Upper lobe of left lung (tissue), 4 donors: ENCODE measurements around the gene CNIH4.

Source experiments
- EP300 ChIP-seq, 4 donors: sonication (generic); formaldehyde crosslinking; IDR thresholded peaks; one replicate each; pipeline ENCODE4 v1.5.1; 2017; ENCODE audit warnings: antibody characterized with exemption in 4 of 4, control low read depth in 2 of 4
- POLR2A ChIP-seq, 4 donors: fragments of 450-650 bp; IDR thresholded peaks; one replicate each; pipeline ENCODE4 v1.5.1; 2016 to 2017; ENCODE audit warnings: antibody characterized with exemption in 4 of 4, mild to moderate bottlenecking in 2 of 4
- POLR2AphosphoS5 ChIP-seq, 2 donors: sonication (generic); formaldehyde crosslinking; IDR thresholded peaks; one replicate each; pipeline ENCODE4 v1.5.1; 2017; ENCODE audit warnings: antibody characterized with exemption in 2 of 2
- TF ChIP-seq, protein P1 (sequence below), 6 experiments: fragments of 450-650 bp in 4 of 6; fragments of 200-600 bp in 2 of 6; sonication (generic) in 2 of 6; IDR thresholded peaks; one replicate each; pipeline ENCODE4 v1.5.1; 2016 to 2019; ENCODE audit warnings: antibody characterized with exemption in 6 of 6

DNA sequence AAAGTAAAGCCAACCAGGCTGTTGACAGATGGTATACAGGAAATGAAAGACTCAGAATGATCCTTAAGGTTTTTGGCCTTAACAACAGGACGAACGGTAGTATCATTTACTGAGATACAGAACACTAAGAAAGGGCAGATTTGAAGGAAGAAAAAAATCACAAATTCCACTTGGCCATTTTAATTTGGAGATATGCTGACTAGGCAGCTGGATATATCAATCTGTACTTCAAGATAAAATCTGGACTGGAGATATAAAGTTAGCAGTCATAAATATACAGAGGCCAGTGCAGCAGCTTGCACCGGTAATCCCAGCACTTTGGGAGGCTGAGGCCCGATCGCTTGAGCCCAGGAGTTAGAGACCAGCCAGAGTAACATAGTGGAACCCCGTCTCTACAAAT lies 28.0 kb upstream of the CNIH4 start:
- TF ChIP-seq, protein P1, sequence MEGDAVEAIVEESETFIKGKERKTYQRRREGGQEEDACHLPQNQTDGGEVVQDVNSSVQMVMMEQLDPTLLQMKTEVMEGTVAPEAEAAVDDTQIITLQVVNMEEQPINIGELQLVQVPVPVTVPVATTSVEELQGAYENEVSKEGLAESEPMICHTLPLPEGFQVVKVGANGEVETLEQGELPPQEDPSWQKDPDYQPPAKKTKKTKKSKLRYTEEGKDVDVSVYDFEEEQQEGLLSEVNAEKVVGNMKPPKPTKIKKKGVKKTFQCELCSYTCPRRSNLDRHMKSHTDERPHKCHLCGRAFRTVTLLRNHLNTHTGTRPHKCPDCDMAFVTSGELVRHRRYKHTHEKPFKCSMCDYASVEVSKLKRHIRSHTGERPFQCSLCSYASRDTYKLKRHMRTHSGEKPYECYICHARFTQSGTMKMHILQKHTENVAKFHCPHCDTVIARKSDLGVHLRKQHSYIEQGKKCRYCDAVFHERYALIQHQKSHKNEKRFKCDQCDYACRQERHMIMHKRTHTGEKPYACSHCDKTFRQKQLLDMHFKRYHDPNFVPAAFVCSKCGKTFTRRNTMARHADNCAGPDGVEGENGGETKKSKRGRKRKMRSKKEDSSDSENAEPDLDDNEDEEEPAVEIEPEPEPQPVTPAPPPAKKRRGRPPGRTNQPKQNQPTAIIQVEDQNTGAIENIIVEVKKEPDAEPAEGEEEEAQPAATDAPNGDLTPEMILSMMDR (IDR thresholded peaks at IDR 0.05): no peak
- no peak for TF ChIP-seq POLR2A (IDR thresholded peaks at IDR 0.05)
- TF ChIP-seq POLR2AphosphoS5 (IDR thresholded peaks at IDR 0.05): no peak
- TF ChIP-seq EP300 (IDR thresholded peaks at IDR 0.05): no peak
